22Rv1 (cell line): ENCODE data around the gene NELL1.

Experiments
- ZFX ChIP-seq: fragments of 450-650 bp; IDR thresholded peaks from 2 replicates; pipeline ENCODE4 v1.6.1; 2017; ENCODE audit warnings: antibody characterized with exemption, borderline replicate concordance
- TF ChIP-seq, protein P1 (sequence below): fragments of 450-650 bp; IDR thresholded peaks from 2 replicates; pipeline ENCODE4 v1.5.1; 2017; ENCODE audit warnings: mild to moderate bottlenecking

GRCh38 chr11:21484039-21484438 is 814.7 kb downstream of the NELL1 start:
- TF ChIP-seq, protein P1, sequence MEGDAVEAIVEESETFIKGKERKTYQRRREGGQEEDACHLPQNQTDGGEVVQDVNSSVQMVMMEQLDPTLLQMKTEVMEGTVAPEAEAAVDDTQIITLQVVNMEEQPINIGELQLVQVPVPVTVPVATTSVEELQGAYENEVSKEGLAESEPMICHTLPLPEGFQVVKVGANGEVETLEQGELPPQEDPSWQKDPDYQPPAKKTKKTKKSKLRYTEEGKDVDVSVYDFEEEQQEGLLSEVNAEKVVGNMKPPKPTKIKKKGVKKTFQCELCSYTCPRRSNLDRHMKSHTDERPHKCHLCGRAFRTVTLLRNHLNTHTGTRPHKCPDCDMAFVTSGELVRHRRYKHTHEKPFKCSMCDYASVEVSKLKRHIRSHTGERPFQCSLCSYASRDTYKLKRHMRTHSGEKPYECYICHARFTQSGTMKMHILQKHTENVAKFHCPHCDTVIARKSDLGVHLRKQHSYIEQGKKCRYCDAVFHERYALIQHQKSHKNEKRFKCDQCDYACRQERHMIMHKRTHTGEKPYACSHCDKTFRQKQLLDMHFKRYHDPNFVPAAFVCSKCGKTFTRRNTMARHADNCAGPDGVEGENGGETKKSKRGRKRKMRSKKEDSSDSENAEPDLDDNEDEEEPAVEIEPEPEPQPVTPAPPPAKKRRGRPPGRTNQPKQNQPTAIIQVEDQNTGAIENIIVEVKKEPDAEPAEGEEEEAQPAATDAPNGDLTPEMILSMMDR, result no peak
- TF ChIP-seq ZFX, result no peak
